Loucy (cell line): ENCODE results near the gene ZNF148.
A peak's percentile ranks its signal among the peaks of the same experiment; 100 is the strongest.

ENCODE experiments used
- H2AFZ ChIP-seq: fragments of 200-600 bp; sonication (generic); 2 replicates; pipeline ENCODE4 v1.6.0; 2016; ENCODE audit warnings: antibody characterized with exemption, mild to moderate bottlenecking, low read length, moderate library complexity
- H3F3A ChIP-seq: fragments of 200-600 bp; 2 replicates; pipeline ENCODE4 v1.6.0; 2016; ENCODE audit warnings: antibody characterized with exemption, low read depth, mild to moderate bottlenecking
- H3K27me3 ChIP-seq: fragments of 200-600 bp; sonication (generic); 2 replicates; pipeline ENCODE4 v1.6.1; 2014; ENCODE audit warnings: low read length, mild to moderate bottlenecking; ENCODE audit not compliant: insufficient read depth, poor library complexity, severe bottlenecking
- H3K36me3 ChIP-seq: fragments of 200-600 bp; sonication (generic); 2 replicates; pipeline ENCODE4 v1.6.1; 2016; ENCODE audit warnings: low read length; ENCODE audit not compliant: insufficient read depth
- H3K4me1 ChIP-seq: fragments of 200-600 bp; sonication (generic); 2 replicates; pipeline ENCODE4 v1.5.1; 2014; ENCODE audit warnings: low read length, mild to moderate bottlenecking; ENCODE audit not compliant: insufficient read depth, poor library complexity, severe bottlenecking
- H3K4me2 ChIP-seq: fragments of 200-600 bp; sonication (generic); 2 replicates; pipeline ENCODE4 v1.6.0; 2014; ENCODE audit warnings: antibody characterized with exemption, low read length, low read depth, mild to moderate bottlenecking; ENCODE audit not compliant: poor library complexity, severe bottlenecking
- H3K4me3 ChIP-seq: fragments of 200-600 bp; sonication (generic); 2 replicates; pipeline ENCODE4 v1.5.1; 2014; ENCODE audit warnings: low read length, mild to moderate bottlenecking, mixed read lengths; ENCODE audit not compliant: poor library complexity, severe bottlenecking
- H3K79me2 ChIP-seq: fragments of 200-600 bp; sonication (generic); 2 replicates; pipeline ENCODE4 v1.6.1; 2014; ENCODE audit warnings: low read length; ENCODE audit not compliant: insufficient read depth
- H3K9ac ChIP-seq: fragments of 200-600 bp; sonication (generic); 2 replicates; pipeline ENCODE4 v1.6.0; 2014; ENCODE audit warnings: mild to moderate bottlenecking, low read depth, low read length, moderate library complexity; ENCODE audit not compliant: poor library complexity, severe bottlenecking
- H3K9me2 ChIP-seq: fragments of 200-600 bp; sonication (generic); replicated peaks from 2 replicates; pipeline ENCODE4 v1.6.1; 2016; ENCODE audit warnings: low read depth, low read length, mixed read lengths
- H3K9me3 ChIP-seq: fragments of 200-600 bp; sonication (generic); 2 replicates; pipeline ENCODE4 v1.6.1; 2014; ENCODE audit warnings: mild to moderate bottlenecking, antibody characterized with exemption, low read length, low read depth; ENCODE audit not compliant: insufficient read depth
- H4K20me1 ChIP-seq: fragments of 200-600 bp; sonication (generic); 2 replicates; pipeline ENCODE4 v1.6.0; 2014; ENCODE audit warnings: antibody characterized with exemption, low read length, mild to moderate bottlenecking; ENCODE audit not compliant: insufficient read depth, poor library complexity, severe bottlenecking
- EZH2phosphoT487 ChIP-seq: fragments of 200-600 bp; IDR thresholded peaks from 2 replicates; pipeline ENCODE4 v1.6.1; 2018; ENCODE audit warnings: antibody characterized with exemption, mild to moderate bottlenecking, moderate library complexity, borderline replicate concordance
- TF ChIP-seq, protein P1 (sequence below): fragments of 200-600 bp; sonication (generic); conservative IDR thresholded peaks from 2 replicates; pipeline ENCODE4 v1.5.1; 2014; ENCODE audit warnings: mild to moderate bottlenecking, antibody characterized with exemption, low read length

ZNF148 gene

GRCh38 chr3:125374996-125375941, at the start of gene ZNF148:
Gene ZNF148, minus strand, starts transcription at chr3:125375325. Its CDS starts 61,685 bp downstream, at chr3:125313640.
- TF ChIP-seq EZH2phosphoT487: no peak
- TF ChIP-seq, protein P1, sequence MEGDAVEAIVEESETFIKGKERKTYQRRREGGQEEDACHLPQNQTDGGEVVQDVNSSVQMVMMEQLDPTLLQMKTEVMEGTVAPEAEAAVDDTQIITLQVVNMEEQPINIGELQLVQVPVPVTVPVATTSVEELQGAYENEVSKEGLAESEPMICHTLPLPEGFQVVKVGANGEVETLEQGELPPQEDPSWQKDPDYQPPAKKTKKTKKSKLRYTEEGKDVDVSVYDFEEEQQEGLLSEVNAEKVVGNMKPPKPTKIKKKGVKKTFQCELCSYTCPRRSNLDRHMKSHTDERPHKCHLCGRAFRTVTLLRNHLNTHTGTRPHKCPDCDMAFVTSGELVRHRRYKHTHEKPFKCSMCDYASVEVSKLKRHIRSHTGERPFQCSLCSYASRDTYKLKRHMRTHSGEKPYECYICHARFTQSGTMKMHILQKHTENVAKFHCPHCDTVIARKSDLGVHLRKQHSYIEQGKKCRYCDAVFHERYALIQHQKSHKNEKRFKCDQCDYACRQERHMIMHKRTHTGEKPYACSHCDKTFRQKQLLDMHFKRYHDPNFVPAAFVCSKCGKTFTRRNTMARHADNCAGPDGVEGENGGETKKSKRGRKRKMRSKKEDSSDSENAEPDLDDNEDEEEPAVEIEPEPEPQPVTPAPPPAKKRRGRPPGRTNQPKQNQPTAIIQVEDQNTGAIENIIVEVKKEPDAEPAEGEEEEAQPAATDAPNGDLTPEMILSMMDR: no peak
- Histone ChIP-seq H3K4me3 (peak within 1 kb of the TSS; percentile 96), H3K79me2 (peaks cover 53% of the 10 kb centered on the region), H3K9me2 (no peaks in the 10 kb centered on the region), H3K36me3 (no peaks in the 10 kb centered on the region), H3K4me1 (peaks cover 12% of the 10 kb centered on the region), H4K20me1 (peaks cover 27% of the 10 kb centered on the region), H3K27me3 (no peaks in the 10 kb centered on the region), H3F3A (no peaks in the 10 kb centered on the region), H3K4me2 (peak within 1 kb of the TSS; percentile 98), H2AFZ (peak within 1 kb of the TSS; percentile 94), H3K9ac (peak within 1 kb of the TSS; percentile 90), H3K9me3 (no peaks in the 10 kb centered on the region)

GRCh38 chr3:125418306-125418705, 43.2 kb upstream of the ZNF148 start:
- Histone ChIP-seq H3K4me1 (no peaks in the 10 kb centered on the region), H2AFZ (no peak overlapping the region), H3K9me2 (no peaks in the 10 kb centered on the region), H3K4me2 (no peak overlapping the region), H3K4me3 (no peak overlapping the region), H3K79me2 (no peaks in the 10 kb centered on the region), H3K27me3 (no peaks in the 10 kb centered on the region), H3K9ac (no peak overlapping the region), H3K36me3 (no peaks in the 10 kb centered on the region), H3K9me3 (no peaks in the 10 kb centered on the region), H3F3A (no peaks in the 10 kb centered on the region), H4K20me1 (no peaks in the 10 kb centered on the region)
- TF ChIP-seq EZH2phosphoT487: no peak
- TF ChIP-seq, protein P1: no peak

- Histone ChIP-seq H3K79me2 (no peaks in the 10 kb centered on the region), H3K4me1 (no peaks in the 10 kb centered on the region), H3K4me2 (no peak overlapping the region), H3K4me3 (no peak overlapping the region), H3K9me2 (no peaks in the 10 kb centered on the region), H2AFZ (no peak overlapping the region), H3K9ac (no peak overlapping the region), H3K36me3 (no peaks in the 10 kb centered on the region), H3K9me3 (no peaks in the 10 kb centered on the region), H3F3A (no peaks in the 10 kb centered on the region), H3K27me3 (no peaks in the 10 kb centered on the region), H4K20me1 (no peaks in the 10 kb centered on the region)
- TF ChIP-seq EZH2phosphoT487: no peak
- TF ChIP-seq, protein P1: no peak
These were observed 41.1 kb upstream of the ZNF148 start for GRCh38 chr3:125416235-125416634.
